OCI-LY7 (cell line): ENCODE measurements around the gene CALN1. TPM values are rescaled to one million over a fixed set of nuclear protein-coding genes. Genes with fewer than 3 reads are reported as not detected.

ENCODE experiments used
- BruUV-seq: library from RNA; stranded (reverse); fragments of 400-500 nt; replicated peaks from 2 replicates; lab custom pipeline; 2021; lab: Mats Ljungman, UMichigan
- CTCF ChIA-PET: fragments of 300-600 bp; sonication (Branson Sonifier 250); formaldehyde crosslinking; loops from one replicate; lab custom pipeline; 2022; ENCODE audit warnings: antibody characterized with exemption; ENCODE audit not compliant: unreplicated experiment; lab: Charles Lee
- POLR2A ChIA-PET: fragments of 300-600 bp; sonication (Branson Sonifier 250); formaldehyde crosslinking; loops from one replicate; lab custom pipeline; 2022; ENCODE audit warnings: antibody characterized with exemption; lab: Charles Lee
- DNase-seq: peaks from one replicate; pipeline ENCODE4 v3.0.0-alpha.2; 2015; ENCODE audit warnings: low spot score
- H2AFZ ChIP-seq: fragments of 200-600 bp; sonication (generic), shearing (Covaris generic); 2 replicates; pipeline ENCODE4 v1.6.1; 2014; ENCODE audit warnings: mild to moderate bottlenecking, antibody characterized with exemption, low read length, moderate library complexity
- H3K27ac ChIP-seq: fragments of 200-600 bp; sonication (generic); 2 replicates; pipeline ENCODE4 v1.5.1; 2014; ENCODE audit warnings: mixed run types, low read depth, mild to moderate bottlenecking, moderate library complexity, low read length, inconsistent platforms; ENCODE audit not compliant: poor library complexity, severe bottlenecking
- H3K36me3 ChIP-seq: fragments of 200-600 bp; sonication (generic); 2 replicates; pipeline ENCODE4 v1.6.1; 2014; ENCODE audit warnings: mild to moderate bottlenecking, antibody characterized with exemption, low read length, moderate library complexity, mixed read lengths; ENCODE audit not compliant: insufficient read depth
- H3K4me1 ChIP-seq: fragments of 200-600 bp; sonication (generic); 2 replicates; pipeline ENCODE4 v1.5.1; 2014; ENCODE audit warnings: mild to moderate bottlenecking, low read length; ENCODE audit not compliant: insufficient read depth, poor library complexity, severe bottlenecking
- H3K4me2 ChIP-seq: fragments of 200-600 bp; sonication (generic); 2 replicates; pipeline ENCODE4 v1.6.1; 2014; ENCODE audit warnings: mild to moderate bottlenecking, low read length
- H3K4me3 ChIP-seq: fragments of 200-600 bp; sonication (generic); 2 replicates; pipeline ENCODE4 v1.5.1; 2014; ENCODE audit warnings: mild to moderate bottlenecking, low read depth, low read length; ENCODE audit not compliant: poor library complexity, severe bottlenecking
- H3K79me2 ChIP-seq: fragments of 200-600 bp; sonication (generic); 2 replicates; pipeline ENCODE4 v1.6.1; 2016; ENCODE audit warnings: low read depth, mild to moderate bottlenecking, low read length, moderate library complexity, mixed read lengths; ENCODE audit not compliant: insufficient read depth
- H3K9me2 ChIP-seq: fragments of 200-600 bp; sonication (generic); 2 replicates; pipeline ENCODE4 v1.6.1; 2016; ENCODE audit warnings: mild to moderate bottlenecking, low read length, mixed read lengths; ENCODE audit not compliant: insufficient read depth
- H3K9me3 ChIP-seq: fragments of 200-600 bp; sonication (generic); 2 replicates; pipeline ENCODE4 v1.6.1; 2014; ENCODE audit warnings: mild to moderate bottlenecking, mixed run types, low read length, mixed read lengths
- H4K20me1 ChIP-seq: fragments of 200-600 bp; sonication (generic); 2 replicates; pipeline ENCODE4 v1.6.1; 2014; ENCODE audit warnings: mild to moderate bottlenecking, antibody characterized with exemption, low read length, moderate library complexity, mixed read lengths; ENCODE audit not compliant: insufficient read depth
- EZH2phosphoT487 ChIP-seq: fragments of 200-600 bp; sonication (generic); IDR thresholded peaks from 2 replicates; pipeline ENCODE4 v1.6.1; 2018; ENCODE audit warnings: low read depth, borderline replicate concordance, mild to moderate bottlenecking, mixed run types, antibody characterized with exemption, low read length, moderate library complexity, mixed read lengths
- intact Hi-C: fragments of 100-400 bp; cut with micrococcal nuclease; formaldehyde crosslinking; loops from one replicate; pipeline ENCODE4 v1.10.0; 2022; ENCODE audit not compliant: unreplicated experiment
- total RNA-seq, 2 experiments: library from RNA; depleted of rRNA in 1 of 2; stranded (reverse); fragments of >200 nt in 1 of 2; shearing (Covaris generic) in 1 of 2; gene quantifications; 2 replicates each; pipeline ENCODE4 v1.2.3, GENCODE V29; 2014 to 2022
- TF ChIP-seq, protein P1 (sequence below): fragments of 200-600 bp; sonication (generic); conservative IDR thresholded peaks from 2 replicates; pipeline ENCODE4 v1.5.1; 2014; ENCODE audit warnings: mild to moderate bottlenecking, antibody characterized with exemption, low read length, moderate library complexity, mixed read lengths

Gene CALN1
- total RNA-seq, 2 experiments from 2014 or later: not detected

DNA sequence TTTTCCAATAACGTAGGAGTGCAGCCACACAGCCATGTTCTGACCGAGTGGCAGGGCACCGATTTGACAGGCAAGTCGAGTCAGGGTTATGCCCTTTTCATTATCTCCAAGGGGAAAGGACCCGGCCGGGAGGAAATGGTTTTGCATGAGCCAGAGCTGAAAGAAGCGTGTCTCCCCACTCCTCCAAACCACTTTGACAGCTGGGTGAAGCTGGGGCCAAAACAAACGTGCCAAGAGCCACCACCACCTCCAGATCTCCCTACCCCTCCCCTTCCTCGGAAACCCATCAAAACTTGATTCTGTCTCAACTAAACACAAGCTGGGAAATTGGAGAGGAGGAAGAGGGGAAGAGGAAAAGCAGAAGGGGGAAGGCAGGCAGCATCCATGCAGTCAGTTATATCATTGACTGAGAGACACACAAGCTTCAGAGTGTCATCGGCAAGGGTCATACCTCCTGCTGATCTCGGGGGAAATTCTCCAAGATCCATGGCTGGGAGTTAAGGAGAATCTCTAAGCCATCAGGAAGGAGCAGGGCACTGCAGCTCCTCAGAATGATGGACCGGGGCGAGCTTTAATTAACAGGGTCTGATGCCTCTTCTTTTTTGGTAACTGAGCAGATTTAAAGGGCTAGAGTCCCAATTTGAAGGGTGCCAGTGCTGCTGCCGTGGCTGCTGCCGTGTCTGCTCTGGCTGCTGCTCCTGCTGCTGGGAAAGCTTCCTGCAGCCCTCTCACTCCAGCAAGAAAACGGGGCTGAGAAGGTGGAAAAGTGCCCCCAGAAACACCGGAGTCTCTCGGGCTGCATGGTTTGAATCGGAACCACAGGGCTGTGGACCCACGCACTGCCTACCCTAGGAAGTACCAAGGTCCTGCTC lies 34.7 kb upstream of the CALN1 start:
- ChIA-PET POLR2A (no interaction called here), CTCF (no interaction called here)
- no TSS peak for BruUV-seq

DNA sequence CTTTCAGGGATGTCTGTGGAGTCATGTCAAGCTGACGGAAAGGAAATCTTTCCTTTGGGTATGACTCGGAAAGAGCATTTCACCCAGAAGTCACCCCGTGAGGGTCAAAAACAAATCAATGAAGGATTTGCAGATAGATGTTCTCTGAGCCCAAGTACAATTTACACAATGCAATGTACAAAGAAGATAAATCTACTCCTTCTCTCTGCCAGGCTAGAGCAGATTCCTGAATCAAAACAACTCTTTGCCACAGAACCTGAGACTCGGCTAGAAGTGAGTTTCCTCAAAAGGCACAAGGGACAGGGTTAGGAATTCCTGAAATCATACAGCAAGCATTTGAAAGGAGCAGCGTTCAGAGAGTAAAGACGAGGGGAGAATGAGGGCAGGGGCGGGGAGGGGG lies 34.0 kb upstream of the CALN1 start:
- H3K9me3 ChIP-seq: no peaks in the 10 kb centered on the region
- H3K36me3 ChIP-seq: no peaks in the 10 kb centered on the region
- H3K79me2 ChIP-seq: no peaks in the 10 kb centered on the region
- TF ChIP-seq EZH2phosphoT487: no peak
- TF ChIP-seq, protein P1, sequence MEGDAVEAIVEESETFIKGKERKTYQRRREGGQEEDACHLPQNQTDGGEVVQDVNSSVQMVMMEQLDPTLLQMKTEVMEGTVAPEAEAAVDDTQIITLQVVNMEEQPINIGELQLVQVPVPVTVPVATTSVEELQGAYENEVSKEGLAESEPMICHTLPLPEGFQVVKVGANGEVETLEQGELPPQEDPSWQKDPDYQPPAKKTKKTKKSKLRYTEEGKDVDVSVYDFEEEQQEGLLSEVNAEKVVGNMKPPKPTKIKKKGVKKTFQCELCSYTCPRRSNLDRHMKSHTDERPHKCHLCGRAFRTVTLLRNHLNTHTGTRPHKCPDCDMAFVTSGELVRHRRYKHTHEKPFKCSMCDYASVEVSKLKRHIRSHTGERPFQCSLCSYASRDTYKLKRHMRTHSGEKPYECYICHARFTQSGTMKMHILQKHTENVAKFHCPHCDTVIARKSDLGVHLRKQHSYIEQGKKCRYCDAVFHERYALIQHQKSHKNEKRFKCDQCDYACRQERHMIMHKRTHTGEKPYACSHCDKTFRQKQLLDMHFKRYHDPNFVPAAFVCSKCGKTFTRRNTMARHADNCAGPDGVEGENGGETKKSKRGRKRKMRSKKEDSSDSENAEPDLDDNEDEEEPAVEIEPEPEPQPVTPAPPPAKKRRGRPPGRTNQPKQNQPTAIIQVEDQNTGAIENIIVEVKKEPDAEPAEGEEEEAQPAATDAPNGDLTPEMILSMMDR: no peak
- H3K4me3 ChIP-seq: no peak overlapping the region
- H4K20me1 ChIP-seq: no peaks in the 10 kb centered on the region
- CTCF ChIA-PET: no interaction called here
- H3K27ac ChIP-seq: no peak overlapping the region
- no peaks in the 10 kb centered on the region for H3K4me1 ChIP-seq
- BruUV-seq: no TSS peak
- no peak overlapping the region for H3K4me2 ChIP-seq
- H2AFZ ChIP-seq: no peak overlapping the region
- no peaks in the 10 kb centered on the region for H3K9me2 ChIP-seq
- POLR2A ChIA-PET: no interaction called here
- intact Hi-C loops: no loop called here
- DNase-seq: no peak

More for the DNA sequence above, 34.7 kb upstream of the CALN1 start:
- DNase-seq: no peak
- Histone ChIP-seq H3K79me2 (no peaks in the 10 kb centered on the region), H2AFZ (no peak overlapping the region), H3K9me3 (no peaks in the 10 kb centered on the region), H3K36me3 (no peaks in the 10 kb centered on the region), H3K9me2 (no peaks in the 10 kb centered on the region), H3K4me2 (no peak overlapping the region), H4K20me1 (no peaks in the 10 kb centered on the region), H3K4me3 (no peak overlapping the region), H3K27ac (no peak overlapping the region), H3K4me1 (no peaks in the 10 kb centered on the region)
- TF ChIP-seq EZH2phosphoT487: no peak
- TF ChIP-seq, protein P1: no peak
- intact Hi-C loops: no loop called here

DNA sequence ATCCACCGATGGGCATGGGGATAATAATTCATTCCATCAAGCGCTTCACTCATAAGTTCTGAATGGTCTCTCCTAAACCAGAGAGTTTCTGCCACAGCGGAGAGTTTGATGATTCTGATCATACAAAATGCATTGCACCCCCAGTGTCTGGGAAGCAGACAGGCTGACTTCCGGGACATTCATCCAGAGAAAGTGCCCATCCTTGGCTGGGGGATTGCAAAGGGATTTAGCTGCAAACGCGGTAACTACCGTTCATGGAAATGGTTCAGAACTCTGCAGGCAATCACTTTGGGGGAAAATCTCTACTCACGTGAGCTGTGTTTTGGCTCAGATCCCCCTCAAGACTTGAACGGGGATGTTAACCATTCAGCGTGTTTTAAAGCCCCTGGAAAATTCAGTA lies 33.4 kb upstream of the CALN1 start:
- no peak for DNase-seq
- H3K36me3 ChIP-seq: no peaks in the 10 kb centered on the region
- H3K9me2 ChIP-seq: no peaks in the 10 kb centered on the region
- H3K9me3 ChIP-seq: no peaks in the 10 kb centered on the region
- no peaks in the 10 kb centered on the region for H4K20me1 ChIP-seq
- H3K79me2 ChIP-seq: no peaks in the 10 kb centered on the region
- ChIA-PET CTCF (no interaction called here), POLR2A (no interaction called here)
- H3K4me3 ChIP-seq: no peak overlapping the region
- no peak overlapping the region for H3K4me2 ChIP-seq
- H2AFZ ChIP-seq: no peak overlapping the region
- TF ChIP-seq EZH2phosphoT487: no peak
- intact Hi-C loops: no loop called here
- no TSS peak for BruUV-seq
- H3K4me1 ChIP-seq: no peaks in the 10 kb centered on the region
- no peak overlapping the region for H3K27ac ChIP-seq
